ENCODE data around the gene C12orf60. TPM values are rescaled to one million over a fixed set of nuclear protein-coding genes. Genes with fewer than 3 reads are reported as not detected.

C12orf60 gene
- polyA plus RNA-seq, 2 of the 4 experiments (the other 2 are of a cell fraction) = 2.4 to 5.5 TPM

DNA sequence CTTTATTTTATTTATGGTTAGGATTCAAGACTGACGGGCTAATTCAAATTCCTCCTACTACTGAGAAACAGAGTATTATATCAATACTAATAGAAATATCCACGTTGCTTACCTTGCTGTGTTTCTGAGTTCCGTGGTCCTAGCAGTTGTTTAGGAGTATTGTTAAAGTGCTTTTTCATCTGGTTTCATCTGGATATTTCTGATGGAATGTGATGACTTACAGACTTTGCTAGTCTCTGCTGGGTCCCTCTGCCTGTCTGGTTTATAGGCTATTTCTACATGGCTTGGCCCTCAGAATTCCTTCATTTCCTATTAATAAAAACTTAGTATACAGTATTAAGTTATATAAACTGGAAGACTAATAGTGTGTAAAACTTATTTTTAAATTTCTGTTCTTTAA is 10.5 kb downstream of the C12orf60 start, which contains the start of gene SMCO3:
TSS of gene SMCO3 (minus strand) at position 169 of the 400 bp plus-strand sequence. CDS start 7,502 bp downstream, outside the sequence.
- POLR2A ChIA-PET = interaction anchor here (1.1 kb wide), 1 partner anchor 23 kb away, joined by 4 read pairs; no protein-coding TSS in a partner anchor
- FAIRE-seq = no peak

DNA sequence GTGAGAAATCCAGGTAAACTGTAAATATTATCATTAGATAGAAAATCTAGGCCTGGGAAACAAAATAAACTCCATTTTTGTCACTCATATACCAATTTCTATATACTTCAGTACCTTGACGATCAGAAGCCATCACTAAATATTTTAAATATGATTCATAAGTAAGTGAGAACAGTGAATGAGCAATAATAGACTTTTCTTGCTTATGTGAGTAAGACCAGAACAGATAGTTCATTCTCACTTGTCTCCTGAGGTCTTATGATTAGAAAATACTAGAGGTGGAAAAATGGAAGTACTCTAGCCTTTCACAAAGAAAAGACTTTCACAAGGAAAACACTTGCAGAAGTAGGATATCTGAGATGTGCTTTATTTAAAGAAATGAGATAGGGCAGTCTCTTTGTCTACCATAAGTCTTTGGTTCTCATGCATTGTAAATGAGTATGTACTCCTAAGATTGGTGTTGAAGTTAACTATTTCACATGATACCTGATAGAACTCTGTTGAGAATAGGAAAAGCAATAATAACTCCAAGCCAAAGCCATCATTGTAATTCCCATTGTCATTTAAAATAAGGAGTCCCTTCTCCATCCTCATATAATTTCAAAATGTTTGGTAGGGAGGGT is 20.7 kb downstream of the C12orf60 start:
- ATAC-seq (no peak), FAIRE-seq (peak; percentile 84), DNase-seq (ENCODE audit: low read depth in 1 of 2, low spot score in 1 of 2) (no peak)
- no peak for TF ChIP-seq REST (IDR thresholded peaks at IDR 0.05)
- TF ChIP-seq NPAS2 (CRISPR knock-in tag; IDR thresholded peaks at IDR 0.05; ENCODE audit: borderline replicate concordance) = no peak
- no peak for TF ChIP-seq HDAC2 (IDR thresholded peaks at IDR 0.05)
- TF ChIP-seq CBX8 (IDR thresholded peaks at IDR 0.05) = no peak
- Histone ChIP-seq H3K9me3 (no peaks in the 10 kb centered on the region), H3K4me2 (0 out of 3 replicates have a peak overlapping the region, but pooled peaks have one; percentile 9), H3K4me1 (peaks cover 10% of the 10 kb centered on the region; the same call in 1 of the 3 replicates), H3K27ac (peak overlapping the region in 1 of 2 experiments; percentile 18; a peak in 1 of 6 replicates), H3K4me3 (no peak overlapping the region)
- 27% methylated on average over 1 of the region's 1 CpG for WGBS (ENCODE audit: missing lambda C conversion rate)
- POLR2A ChIA-PET = no interaction called here
- CTCF ChIA-PET = interaction anchor here (0.6 to 5.7 kb wide), 5 partner anchors 10 to 146 kb away, joined by 3 to 36 read pairs (median 4); no protein-coding TSS in a partner anchor

More for the DNA sequence above, 10.5 kb downstream of the C12orf60 start, which contains the start of gene SMCO3:
- Histone ChIP-seq H3K9me3 (no peaks in the 10 kb centered on the region), H3K27ac (peak within 1 kb of the TSS in 1 of 2 experiments; percentile 50; a peak in 2 of 6 replicates), H3K4me1 (peaks cover 14% of the 10 kb centered on the region; the same call in 1 of the 3 replicates), H3K4me3 (no peak within 1 kb of the TSS), H3K4me2 (no peak within 1 kb of the TSS)
- ATAC-seq (no peak), DNase-seq (ENCODE audit: low read depth in 1 of 2, low spot score in 1 of 2) (no peak)
- 86% methylated on average over 3 of the region's 3 CpGs for WGBS (ENCODE audit: missing lambda C conversion rate)
- CTCF ChIA-PET = interaction anchor here (1.2 to 2.4 kb wide), 3 partner anchors 8 to 181 kb away, joined by 3 to 14 read pairs (median 4); no protein-coding TSS in a partner anchor
- no peak for TF ChIP-seq PHF8 (IDR thresholded peaks at IDR 0.05; ENCODE audit: borderline replicate concordance, low read depth)
- TF ChIP-seq EHF (CRISPR knock-in tag; IDR thresholded peaks at IDR 0.05) = no peak

- Histone ChIP-seq H3K4me3 (no peak overlapping the region), H3K27ac (peak overlapping the region in 1 of 2 experiments; percentile 25; a peak in 2 of 6 replicates), H3K4me2 (no peak overlapping the region), H3K9me3 (no peaks in the 10 kb centered on the region), H3K4me1 (peaks cover 10% of the 10 kb centered on the region; the same call in 1 of the 3 replicates)
- no peak for DNase-seq (ENCODE audit: low read depth in 1 of 2, low spot score in 1 of 2)
- TF ChIP-seq HOXB13 (CRISPR knock-in tag; IDR thresholded peaks at IDR 0.05; ENCODE audit: low read depth) = no peak
- TF ChIP-seq, protein P1, sequence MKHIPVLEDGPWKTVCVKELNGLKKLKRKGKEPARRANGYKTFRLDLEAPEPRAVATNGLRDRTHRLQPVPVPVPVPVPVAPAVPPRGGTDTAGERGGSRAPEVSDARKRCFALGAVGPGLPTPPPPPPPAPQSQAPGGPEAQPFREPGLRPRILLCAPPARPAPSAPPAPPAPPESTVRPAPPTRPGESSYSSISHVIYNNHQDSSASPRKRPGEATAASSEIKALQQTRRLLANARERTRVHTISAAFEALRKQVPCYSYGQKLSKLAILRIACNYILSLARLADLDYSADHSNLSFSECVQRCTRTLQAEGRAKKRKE (CRISPR knock-in tag; IDR thresholded peaks at IDR 0.05; ENCODE audit: low read depth) = no peak
- no peak for TF ChIP-seq HOXA7 (CRISPR knock-in tag; IDR thresholded peaks at IDR 0.05)
- no peak for TF ChIP-seq TP53 (CRISPR knock-in tag; IDR thresholded peaks at IDR 0.05)
- TF ChIP-seq KDM5A (IDR thresholded peaks at IDR 0.05) = no peak
- no peak for TF ChIP-seq NPAS2 (CRISPR knock-in tag; IDR thresholded peaks at IDR 0.05; ENCODE audit: borderline replicate concordance)
- no peak for TF ChIP-seq RCOR1 (IDR thresholded peaks at IDR 0.05; ENCODE audit: low read depth, low read length)
- TF ChIP-seq HOXB5 (CRISPR knock-in tag; IDR thresholded peaks at IDR 0.05) = no peak
- TF ChIP-seq, protein P2, sequence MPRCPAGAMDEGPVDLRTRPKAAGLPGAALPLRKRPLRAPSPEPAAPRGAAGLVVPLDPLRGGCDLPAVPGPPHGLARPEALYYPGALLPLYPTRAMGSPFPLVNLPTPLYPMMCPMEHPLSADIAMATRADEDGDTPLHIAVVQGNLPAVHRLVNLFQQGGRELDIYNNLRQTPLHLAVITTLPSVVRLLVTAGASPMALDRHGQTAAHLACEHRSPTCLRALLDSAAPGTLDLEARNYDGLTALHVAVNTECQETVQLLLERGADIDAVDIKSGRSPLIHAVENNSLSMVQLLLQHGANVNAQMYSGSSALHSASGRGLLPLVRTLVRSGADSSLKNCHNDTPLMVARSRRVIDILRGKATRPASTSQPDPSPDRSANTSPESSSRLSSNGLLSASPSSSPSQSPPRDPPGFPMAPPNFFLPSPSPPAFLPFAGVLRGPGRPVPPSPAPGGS (IDR thresholded peaks at IDR 0.05) = no peak
- TF ChIP-seq HMGXB4 (CRISPR knock-in tag; IDR thresholded peaks at IDR 0.05; ENCODE audit: borderline replicate concordance) = no peak
- no peak for TF ChIP-seq ZC3H11A (IDR thresholded peaks at IDR 0.05)
- TF ChIP-seq ZFP36 (IDR thresholded peaks at IDR 0.05; ENCODE audit: borderline replicate concordance, partially characterized antibody) = no peak
- TF ChIP-seq RNF2 (IDR thresholded peaks at IDR 0.05; ENCODE audit: borderline replicate concordance, low read depth) = no peak
- TF ChIP-seq PHF8 (IDR thresholded peaks at IDR 0.05; ENCODE audit: borderline replicate concordance, low read depth) = no peak
- no peak for TF ChIP-seq CHD2 (IDR thresholded peaks at IDR 0.05; ENCODE audit: low read length, partially characterized antibody)
- TF ChIP-seq JUN (IDR thresholded peaks at IDR 0.05) = no peak
- ATAC-seq = no peak
- POLR2A ChIA-PET = interaction anchor here (0.6 kb wide), 1 partner anchor 46 kb away, joined by 5 read pairs; no protein-coding TSS in a partner anchor
- CTCF ChIA-PET = interaction anchor here (0.8 to 5.7 kb wide), 4 partner anchors 9 to 42 kb away, joined by 4 to 36 read pairs (median 7); no protein-coding TSS in a partner anchor
- FAIRE-seq = no peak
Measured at GRCh38 chr12:14825256-14825655, 21.8 kb downstream of the C12orf60 start.
